Ramos (cell line): Measurements from ENCODE around the gene SIRPA.

Source experiments
- in situ Hi-C: fragments of 300-500 bp; cut with MboI; formaldehyde crosslinking; loops from one replicate; pipeline ENCODE4 v1.14.3; 2022; ENCODE audit warnings: low sequenced_read_pairs; ENCODE audit not compliant: unreplicated experiment

SIRPA gene

DNA sequence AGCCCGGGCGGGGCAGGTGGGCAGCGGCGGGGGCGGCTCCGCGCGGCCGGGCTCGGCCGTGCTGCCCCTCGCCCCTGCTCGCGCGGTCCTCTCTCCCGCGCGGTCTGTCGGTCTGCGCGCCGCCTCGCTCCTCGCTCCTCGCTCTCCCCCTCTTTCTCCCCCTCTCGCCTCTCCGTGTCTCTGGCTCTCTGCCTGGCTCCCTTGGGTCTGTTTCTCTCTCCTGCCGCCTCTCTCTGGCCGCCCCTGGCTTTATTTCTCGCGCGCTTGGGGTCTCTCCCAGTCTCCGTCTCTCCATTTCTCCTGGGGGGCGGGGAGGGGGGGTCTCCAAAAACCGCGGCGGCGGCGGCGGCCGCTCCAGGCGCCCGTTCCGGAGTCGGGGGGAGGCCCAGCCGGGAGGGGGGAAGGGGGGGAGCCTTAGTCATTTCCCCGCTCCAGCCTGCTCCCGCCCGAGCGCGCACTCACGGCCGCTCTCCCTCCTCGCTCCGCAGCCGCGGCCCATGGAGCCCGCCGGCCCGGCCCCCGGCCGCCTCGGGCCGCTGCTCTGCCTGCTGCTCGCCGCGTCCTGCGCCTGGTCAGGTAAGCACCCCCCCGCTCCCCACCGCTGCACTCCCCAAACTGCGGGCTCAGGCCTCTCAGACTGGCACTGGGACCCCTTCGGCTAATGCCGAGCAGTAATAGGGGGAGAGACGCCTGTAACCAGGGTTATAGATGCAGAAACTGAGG lies at the start of gene SIRPA:
Gene SIRPA (plus strand): TSS at position 457 of the 723 bp plus-strand sequence. CDS start 41 bp downstream, at position 498.
- in situ Hi-C loops = no loop called here

- in situ Hi-C loops = no loop called here
Measured at GRCh38 chr20:1845701-1846100, 49.5 kb upstream of the SIRPA start.

GRCh38 chr20:1846341-1846740 lies 48.9 kb upstream of the SIRPA start:
- in situ Hi-C loops = no loop called here

GRCh38 chr20:1846876-1847275 lies 48.3 kb upstream of the SIRPA start:
- in situ Hi-C loops = no loop called here

DNA sequence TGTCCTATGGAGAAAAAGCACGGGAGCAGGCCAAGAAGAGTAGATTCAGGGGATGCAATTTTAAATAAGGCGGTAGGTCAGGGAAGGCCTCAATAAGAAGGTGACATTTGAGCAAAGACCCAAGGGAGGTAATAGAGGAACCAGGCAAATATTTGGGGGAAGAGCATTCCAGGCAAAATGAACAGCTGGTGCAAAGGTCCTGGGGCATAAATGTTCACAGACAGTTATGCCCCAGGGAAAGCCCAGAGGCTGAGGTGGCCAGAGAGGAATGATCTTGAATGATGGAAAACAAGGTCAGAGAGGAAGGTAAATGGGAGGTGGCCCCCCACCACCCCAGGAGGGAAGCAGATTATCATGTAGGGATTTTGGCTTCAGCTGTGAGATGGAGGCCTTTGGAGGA lies 47.4 kb upstream of the SIRPA start:
- in situ Hi-C loops = no loop called here

DNA sequence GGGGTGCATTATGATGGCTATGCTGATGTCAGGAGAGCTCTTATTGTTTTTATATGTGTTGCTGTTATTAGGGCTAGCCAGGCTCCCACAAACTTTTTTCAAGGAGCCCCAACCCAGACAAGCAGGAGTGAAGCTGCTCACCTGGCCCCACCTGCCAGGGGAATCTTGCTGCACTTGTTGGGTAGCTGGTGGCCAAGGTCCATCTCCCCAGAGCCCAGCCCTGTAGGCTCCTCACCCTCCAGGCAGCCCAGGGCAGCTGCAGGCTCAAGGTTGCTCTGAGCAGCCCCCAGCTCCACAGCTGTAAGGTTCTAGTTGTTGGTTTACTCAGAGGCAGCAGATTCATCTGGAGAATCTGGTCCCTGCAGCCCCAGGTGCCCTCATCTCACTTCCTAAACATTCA lies 46.8 kb upstream of the SIRPA start:
- in situ Hi-C loops = no loop called here

- in situ Hi-C loops = no loop called here
Measured at GRCh38 chr20:1851396-1851795, 43.8 kb upstream of the SIRPA start.

- in situ Hi-C loops = no loop called here
Measured at GRCh38 chr20:1853473-1853872, 41.7 kb upstream of the SIRPA start.

- in situ Hi-C loops = no loop called here
Measured at GRCh38 chr20:1854246-1854645, 41.0 kb upstream of the SIRPA start.

- in situ Hi-C loops = no loop called here
Measured at GRCh38 chr20:1855109-1855508, 40.1 kb upstream of the SIRPA start.

- in situ Hi-C loops = no loop called here
Measured at GRCh38 chr20:1855690-1856089, 39.5 kb upstream of the SIRPA start.

DNA sequence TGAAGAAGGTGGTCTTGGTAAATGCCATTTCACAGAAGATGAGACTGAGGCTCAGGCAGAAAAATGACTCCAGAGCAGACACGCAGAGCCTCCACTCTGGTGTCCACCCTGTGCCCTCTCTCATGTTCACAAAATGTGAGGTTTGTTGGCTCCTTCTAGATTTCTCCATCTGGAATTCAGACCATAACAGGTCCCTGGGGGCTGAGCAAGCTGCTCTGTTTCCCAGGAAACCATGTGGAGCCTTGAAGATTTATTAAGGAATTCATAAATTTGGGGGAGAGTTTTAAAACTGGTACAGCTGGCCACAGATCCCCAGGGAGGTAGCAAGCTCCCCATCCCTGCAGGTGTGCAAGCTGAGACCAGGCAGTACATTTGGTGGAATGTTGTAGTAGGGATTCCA lies 38.8 kb upstream of the SIRPA start:
- in situ Hi-C loops = no loop called here

DNA sequence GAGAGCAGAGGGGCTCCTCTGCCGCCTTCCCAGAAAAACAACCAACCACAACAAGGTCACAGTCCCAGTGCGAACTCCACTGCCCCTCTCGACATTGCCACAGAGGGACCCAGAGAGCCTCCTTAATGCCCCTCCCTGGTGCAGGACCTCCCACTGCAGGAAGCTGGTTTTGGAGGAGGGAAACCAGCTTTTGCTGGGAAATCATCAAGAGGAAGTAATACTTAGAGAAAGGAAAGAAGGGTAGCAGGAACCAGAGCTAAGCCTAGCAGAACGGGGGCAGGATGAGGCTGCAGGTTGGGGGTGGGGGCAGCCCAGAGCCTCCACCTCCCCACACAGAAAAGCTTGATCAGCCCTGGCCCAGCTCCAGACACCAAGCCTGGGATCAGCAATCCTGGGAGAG lies 37.7 kb upstream of the SIRPA start:
- in situ Hi-C loops = no loop called here

- in situ Hi-C loops = no loop called here
Measured at GRCh38 chr20:1858871-1859270, 36.3 kb upstream of the SIRPA start.

DNA sequence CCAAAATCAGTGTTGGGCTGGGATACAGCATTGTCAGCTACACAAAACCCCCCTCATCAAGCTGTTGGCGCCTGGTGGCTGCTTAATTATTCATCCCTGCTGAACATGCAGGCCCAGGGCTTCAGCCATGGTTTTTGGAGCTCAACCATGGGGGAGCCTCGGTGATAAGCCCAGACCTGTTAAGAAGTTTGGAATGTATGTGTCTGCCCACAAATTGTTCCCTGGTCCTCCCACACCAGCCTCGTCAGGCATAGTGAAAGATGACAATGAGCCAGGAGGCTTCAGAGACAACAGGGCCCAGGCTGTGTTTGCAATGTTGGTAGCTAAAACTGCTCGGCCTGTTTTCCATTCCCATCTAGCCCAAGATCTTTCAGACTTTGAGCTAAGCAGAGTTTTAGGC lies 34.8 kb upstream of the SIRPA start:
- in situ Hi-C loops = no loop called here

- in situ Hi-C loops = no loop called here
Measured at GRCh38 chr20:1861347-1861976, 33.7 kb upstream of the SIRPA start.

- in situ Hi-C loops = no loop called here
Measured at GRCh38 chr20:1861996-1862662, 33.1 kb upstream of the SIRPA start.

DNA sequence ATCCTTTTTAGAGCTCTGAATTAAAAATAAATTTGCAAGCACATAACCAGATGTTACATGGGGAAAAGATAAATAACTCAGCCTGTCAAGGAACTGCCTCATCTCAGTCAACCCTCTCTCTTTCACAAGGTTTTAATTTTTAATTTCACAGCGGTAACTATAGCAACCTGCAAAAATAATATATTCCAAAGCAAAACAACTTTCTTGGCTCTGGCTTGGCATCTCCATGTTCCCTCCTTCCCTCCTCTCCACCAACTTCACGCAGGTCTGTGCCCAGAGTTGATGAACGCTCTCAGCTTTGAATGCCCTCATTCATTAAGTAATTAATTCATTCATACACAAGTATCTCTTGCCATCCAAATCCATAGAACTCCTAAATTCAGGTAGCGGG lies 32.5 kb upstream of the SIRPA start:
- in situ Hi-C loops = no loop called here

GRCh38 chr20:1863296-1863695 lies 31.9 kb upstream of the SIRPA start:
- in situ Hi-C loops = no loop called here

- in situ Hi-C loops = no loop called here
Measured at GRCh38 chr20:1866834-1867233, 28.4 kb upstream of the SIRPA start.

DNA sequence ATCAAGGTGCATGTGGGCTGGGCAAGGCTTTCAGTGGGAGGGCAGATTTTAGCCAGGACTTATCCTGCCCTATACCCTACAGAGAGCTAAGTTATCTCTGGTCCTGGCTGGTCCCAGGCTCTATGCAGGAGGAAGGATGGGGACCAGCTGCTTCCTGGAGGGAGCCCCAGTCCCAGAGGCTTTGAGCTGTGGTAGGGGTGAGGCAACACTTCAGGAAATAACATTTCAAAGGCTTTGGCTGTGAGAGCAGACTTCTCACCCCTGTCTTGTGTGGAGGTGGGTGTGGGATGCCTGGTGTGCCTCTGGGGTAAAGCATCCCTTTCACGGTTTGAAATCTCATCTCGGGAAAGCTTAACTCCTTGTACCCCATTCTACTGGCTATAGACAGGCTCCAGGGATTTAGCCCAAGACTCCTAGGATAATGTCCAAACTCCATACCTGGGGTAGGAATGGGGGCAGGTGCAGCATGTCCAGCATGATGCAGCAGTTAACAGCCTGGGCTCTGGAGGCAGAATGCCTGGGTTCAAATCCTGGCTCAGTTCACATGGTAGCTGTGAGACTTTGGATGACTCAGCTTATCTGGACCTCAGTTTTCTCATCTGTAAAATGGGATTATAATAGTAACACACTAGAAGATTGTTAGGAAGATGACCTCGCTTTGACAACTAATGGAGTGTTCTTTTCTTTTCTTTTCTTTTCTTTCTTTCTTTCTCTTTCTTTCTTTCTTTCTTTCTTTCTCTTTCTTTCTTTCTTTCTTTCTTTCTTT lies 27.5 kb upstream of the SIRPA start:
- in situ Hi-C loops = no loop called here
